IPS DF 6.9 (cell line): ENCODE measurements around the gene MATN4.

Experiments
- DNase-seq: peaks from one replicate; pipeline ENCODE4 v3.0.0-alpha.2; 2013; ENCODE audit warnings: low read depth, low spot score
- H3K27ac ChIP-seq: one replicate; pipeline ENCODE4 v1.5.1; 2013; ENCODE audit warnings: low read length, control low read depth
- H3K27me3 ChIP-seq: 2 replicates; pipeline ENCODE4 v1.6.1; 2013; ENCODE audit warnings: mild to moderate bottlenecking, low read length; ENCODE audit not compliant: control insufficient read depth, insufficient read depth
- H3K36me3 ChIP-seq: 2 replicates; pipeline ENCODE4 v1.6.1; 2013; ENCODE audit warnings: low read length; ENCODE audit not compliant: control insufficient read depth, insufficient read depth
- H3K4me1 ChIP-seq: 2 replicates; pipeline ENCODE4 v1.6.1; 2013; ENCODE audit warnings: low read length; ENCODE audit not compliant: control insufficient read depth, insufficient read depth
- H3K4me3 ChIP-seq: 2 replicates; pipeline ENCODE4 v1.5.1; 2013; ENCODE audit warnings: mild to moderate bottlenecking, low read length
- H3K9me3 ChIP-seq: 2 replicates; pipeline ENCODE4 v1.6.1; 2013; ENCODE audit warnings: low read length, inconsistent platforms; ENCODE audit not compliant: control insufficient read depth, insufficient read depth
- whole genome bisulfite sequencing: extraction: QIAGEN DNeasy Blood & Tissue Kit; methylation state at CpG from one replicate; pipeline ENCODE4 v1.1.7; 2013; ENCODE audit warnings: mixed read lengths, missing lambda C conversion rate; ENCODE audit not compliant: insufficient read length, insufficient coverage; 5-methylcytosine and 5-hydroxymethylcytosine counted together

The MATN4 gene

DNA sequence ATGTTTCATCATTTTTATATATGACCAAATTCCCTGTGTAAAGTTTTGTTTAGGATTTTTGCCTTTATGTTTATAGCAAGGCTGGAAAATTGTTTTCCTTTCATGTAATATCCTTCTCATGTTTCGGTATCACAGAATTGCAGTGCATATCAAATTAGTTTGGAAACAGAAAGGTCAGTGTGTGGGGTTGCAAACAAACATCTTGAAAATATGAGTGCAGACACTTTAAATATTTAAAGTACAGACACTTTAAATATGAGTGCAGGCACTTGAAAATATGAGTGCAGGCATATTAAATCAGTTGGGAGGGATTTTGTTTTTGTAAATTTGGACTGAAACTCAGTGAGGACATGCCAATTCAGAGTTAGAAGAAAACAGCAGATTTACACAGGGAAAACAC, 60.2 kb downstream of the MATN4 start:
- Histone ChIP-seq H3K9me3 (no peaks in the 10 kb centered on the region), H3K36me3 (no peaks in the 10 kb centered on the region), H3K4me1 (no peaks in the 10 kb centered on the region), H3K27me3 (no peaks in the 10 kb centered on the region), H3K27ac (no peak overlapping the region), H3K4me3 (no peak overlapping the region)
- DNase-seq = no peak
- no CpG with 5 or more reads among the region's 1 CpG for WGBS

DNA sequence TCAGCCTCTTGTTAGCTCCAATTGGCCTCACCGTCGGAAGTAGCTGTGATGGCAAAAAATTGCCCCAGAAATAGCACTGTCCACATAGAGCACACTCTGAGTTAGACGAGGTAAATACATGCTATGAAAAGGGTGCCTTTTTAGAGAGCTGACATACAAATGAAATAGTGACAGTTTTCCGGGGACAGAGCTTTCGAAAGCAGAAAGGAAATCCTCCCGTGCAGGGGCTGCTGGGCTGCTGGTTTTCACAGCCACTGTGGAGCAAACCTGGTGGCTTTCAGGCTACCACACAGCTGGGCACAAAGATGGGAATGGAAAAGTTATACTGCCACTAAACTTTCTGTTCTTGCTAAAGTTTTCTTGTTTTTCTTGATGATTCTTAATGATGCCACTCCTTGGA, 62.0 kb downstream of the MATN4 start:
- H3K4me3 ChIP-seq = no peak overlapping the region
- no peak overlapping the region for H3K27ac ChIP-seq
- H3K9me3 ChIP-seq = no peaks in the 10 kb centered on the region
- no peaks in the 10 kb centered on the region for H3K27me3 ChIP-seq
- H3K36me3 ChIP-seq = no peaks in the 10 kb centered on the region
- no peak for DNase-seq
- H3K4me1 ChIP-seq = no peaks in the 10 kb centered on the region
- WGBS = no CpG with 5 or more reads among the region's 6 CpGs
